ENCODE data around the gene C1QTNF5.

Gene C1QTNF5

DNA sequence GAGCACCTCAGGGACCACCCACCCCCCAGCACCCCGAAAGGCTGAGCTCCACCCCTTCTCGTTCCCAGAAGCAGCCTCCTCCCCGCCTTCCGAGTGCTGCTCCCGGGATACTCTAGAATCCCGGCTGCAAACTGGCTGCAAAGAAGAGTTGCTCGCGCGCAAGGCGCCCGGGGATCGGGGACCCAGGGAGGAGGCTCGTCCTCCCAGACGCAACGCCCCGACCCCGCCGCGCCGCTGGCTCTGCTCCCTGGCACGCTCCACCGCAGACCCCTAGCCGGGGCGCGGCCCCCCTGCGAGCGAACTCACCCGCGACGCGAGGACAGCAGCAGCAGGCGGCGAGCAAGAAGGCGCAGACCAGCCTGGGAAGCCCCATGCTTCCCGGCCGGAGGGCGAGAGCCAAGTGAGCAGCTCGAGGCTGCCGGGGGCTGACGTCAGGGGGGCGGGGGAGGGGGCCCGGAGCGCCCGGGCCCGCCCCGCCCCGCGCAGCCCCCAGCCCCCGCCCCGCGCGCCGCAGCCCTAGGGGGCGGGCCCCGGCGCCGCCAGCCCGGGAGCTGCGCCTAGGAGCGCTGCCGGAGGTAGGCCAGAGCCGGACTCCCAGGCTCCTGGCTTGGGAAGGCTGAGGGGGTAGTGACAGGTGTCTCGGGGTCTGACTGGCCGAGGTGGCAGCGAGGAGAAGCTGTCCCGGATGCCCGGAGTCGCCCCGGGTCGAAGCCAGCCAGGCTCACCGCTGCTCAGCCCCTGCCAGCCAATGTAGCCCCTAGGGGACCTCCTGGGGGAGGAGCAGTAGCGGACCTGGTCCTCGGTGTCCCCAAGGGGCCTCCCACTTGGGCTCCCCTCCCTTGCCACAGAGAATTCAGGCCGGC is 23.7 kb downstream of the C1QTNF5 start, which contains the start of gene MCAM:
Gene MCAM, minus strand, starts transcription at position 402 of the 863 bp plus-strand sequence. Its CDS starts 29 bp downstream, at position 373.
- no peak for DNase-seq

DNA sequence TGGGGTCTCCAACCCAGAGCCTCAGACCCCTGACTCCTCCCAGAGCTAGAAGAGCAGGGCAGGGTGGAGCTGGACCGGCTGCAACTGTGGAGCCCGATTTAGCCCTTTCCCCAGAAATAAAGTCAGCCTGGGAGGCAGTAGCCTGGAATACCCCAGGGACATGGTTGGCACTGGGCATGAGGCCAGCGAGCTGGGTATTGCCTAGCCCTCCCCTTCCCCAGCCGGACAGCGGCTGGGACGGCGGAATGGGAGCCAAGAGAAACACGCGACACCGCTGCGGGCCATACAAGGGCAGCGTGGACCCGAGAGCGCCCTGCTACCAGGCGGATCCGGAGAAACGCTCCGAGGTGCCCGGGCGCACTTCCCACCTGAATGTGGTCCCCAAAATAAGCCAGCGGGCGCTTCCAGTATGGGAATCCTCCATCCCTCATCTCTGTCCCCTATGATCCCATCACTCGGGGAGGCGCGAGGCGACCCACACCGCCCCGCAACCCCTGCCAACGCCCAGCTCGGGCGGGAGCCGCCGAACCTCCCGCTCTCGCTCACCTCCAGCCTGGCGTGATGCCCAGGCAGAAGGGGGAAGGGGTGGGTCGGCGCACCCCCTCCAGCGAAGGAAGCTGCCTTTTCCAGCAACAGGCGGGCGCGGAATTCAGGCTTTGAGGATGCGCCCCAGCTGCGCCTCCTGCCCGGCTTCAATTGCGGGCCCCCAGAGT is 24.5 kb downstream of the C1QTNF5 start:
- DNase-seq, result no peak

DNA sequence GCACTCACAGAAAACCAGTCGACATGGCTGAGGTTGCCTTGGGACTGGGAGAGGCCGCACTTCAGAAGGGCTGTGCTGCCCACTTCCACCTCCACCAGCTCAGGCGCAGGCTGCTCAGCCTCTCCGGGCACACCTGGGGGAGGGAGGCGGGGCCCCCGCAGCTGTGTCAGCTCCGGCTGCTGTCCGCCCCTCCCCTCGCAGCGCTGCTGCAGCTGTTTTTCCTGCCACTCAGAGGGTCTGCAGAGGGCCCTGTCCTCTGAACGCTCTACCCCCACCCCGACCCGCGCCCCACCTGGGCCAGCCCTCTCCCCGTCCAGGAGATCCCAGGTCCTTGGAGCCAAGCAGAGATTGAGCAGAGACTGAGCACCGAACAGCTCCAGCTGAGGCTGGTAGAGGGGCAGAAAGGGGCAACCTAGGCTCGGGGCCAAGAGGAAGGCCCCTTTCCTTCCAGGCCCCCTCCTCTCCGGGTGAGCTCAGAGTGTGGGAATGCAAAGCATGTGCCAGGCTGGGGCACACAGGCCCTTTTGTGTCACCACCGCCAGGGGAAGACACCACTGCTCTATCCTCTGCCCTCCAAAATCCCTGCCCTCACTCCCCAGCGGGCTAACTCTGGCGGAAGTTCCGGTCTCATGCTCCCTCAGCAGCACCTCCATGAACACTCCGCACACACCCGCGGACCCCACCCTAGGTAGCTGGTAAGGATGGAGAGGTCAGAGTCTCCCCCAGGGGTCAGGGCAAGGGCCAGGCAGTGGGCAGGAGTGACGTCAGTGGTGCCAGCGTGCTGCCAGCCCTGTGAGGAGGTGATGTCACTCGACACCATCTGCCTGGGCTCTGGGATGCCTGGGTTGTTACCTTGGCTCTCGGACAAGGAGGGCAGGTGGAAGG is 25.3 kb downstream of the C1QTNF5 start:
- DNase-seq, result peak in 3 of 5 experiments; percentile 36 to 56 (median 44)

DNA sequence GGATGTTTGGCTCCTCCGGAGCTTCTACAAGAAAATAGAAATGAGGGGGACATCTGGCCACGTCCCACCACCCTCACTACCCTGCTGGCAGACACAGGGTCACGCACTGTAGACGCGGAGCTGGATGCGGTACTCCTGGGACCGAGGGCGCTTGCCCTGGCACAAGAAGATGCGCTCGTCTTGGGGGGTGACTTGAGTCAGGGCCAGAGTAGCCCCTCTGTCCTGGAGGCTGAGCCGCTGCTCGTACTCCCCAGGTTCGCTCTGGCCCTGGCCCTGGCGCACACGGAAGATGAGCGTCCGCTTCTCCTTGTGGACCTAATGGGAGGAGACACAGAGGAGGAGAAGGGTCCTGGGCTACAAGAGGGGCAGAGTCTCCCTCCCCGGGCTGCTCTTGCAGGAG is 26.0 kb downstream of the C1QTNF5 start:
- no peak for DNase-seq

DNA sequence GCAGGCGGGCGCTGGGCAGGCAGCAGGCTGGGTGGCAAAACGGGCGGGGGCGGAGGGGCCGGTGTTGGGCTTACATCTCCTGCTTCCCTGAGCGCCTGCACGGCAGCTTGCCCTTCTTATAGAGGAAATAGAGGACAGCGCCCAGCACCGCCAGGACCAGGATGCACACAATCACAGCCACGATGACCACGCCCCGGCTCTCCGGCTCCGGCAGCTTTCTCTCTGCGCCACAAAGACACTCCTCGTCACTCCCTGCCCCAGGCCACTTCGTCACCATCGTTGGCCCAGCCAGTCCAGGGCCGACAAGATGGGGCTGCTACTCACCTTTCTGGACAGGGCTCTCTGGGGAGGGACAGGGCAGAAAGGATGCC is 30.0 kb downstream of the C1QTNF5 start:
- DNase-seq, result no peak

DNA sequence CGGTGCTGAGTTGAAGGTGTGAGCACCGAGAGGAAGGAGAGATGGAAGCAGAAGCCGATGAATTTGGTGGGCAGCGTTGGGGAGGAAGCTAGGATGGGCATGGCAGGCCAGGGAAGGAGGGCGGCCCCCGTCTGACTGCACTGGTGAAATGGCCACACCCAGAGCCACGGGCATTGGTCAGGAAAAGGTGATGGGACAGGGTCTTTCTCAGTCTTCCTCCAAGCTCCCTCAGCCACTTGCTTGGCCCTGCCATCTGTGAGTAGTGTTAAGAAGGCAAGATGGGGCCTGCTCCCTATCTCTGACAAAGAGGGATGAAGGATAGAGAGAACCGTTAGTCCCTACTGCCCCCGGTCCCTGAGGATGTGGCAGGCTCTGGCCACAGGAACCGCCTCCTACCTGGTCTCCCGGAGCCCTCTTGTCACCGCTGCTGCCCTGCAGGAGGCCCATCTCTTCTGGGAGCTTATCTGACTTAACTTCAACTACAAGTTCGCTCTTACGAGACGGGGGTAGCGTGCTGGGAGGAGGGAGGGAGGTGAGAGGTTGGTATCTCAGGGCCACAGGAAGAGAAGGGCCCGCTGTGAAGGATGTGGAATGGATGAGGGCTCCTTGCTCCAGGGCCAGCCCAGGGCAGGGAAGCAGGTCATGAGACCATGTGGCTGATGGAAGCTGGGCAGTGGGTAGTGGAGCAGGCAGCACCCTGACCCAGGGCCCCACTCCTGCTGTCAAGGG is 30.6 kb downstream of the C1QTNF5 start:
- no peak for DNase-seq

DNA sequence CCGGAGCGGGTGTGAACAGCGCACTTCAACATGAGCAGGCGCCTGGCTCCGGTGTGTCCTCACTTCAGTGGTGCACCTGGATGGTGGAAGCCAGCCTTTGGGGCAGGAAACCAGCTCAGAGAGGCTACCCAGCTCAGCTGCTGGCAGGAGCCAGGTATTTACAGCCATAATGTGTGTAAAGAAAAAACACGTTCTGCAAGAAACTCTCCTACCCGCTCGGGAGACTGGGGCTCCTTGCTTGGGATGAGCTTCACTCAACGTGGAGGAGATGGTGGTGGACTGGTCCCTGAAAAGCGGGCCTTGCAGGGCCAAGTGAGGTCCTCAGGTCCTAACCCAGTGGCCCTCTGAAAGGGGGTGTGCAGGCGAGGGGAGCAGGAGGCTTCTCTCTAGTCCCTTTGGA is 31.3 kb downstream of the C1QTNF5 start:
- no peak for DNase-seq

DNA sequence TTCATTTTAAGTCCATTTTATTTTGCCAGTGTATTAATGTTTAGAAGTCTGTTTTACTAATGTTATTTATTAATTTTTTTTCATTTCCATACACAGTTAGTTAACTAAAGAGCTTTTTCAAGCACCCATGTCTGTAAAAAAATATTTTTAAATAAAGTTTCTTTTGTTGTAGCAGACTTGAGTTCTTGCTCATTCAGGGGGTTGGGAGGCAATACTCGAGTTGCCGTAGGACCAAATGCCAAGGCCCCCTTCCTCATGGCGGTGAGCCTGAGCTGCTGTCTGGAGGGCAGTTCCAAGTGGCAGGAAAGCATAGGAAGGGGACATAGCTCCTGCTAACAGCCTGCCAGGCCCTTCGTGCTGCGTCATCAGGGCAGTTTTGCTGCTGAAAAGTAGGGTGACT is 32.7 kb downstream of the C1QTNF5 start:
- DNase-seq, result no peak

DNA sequence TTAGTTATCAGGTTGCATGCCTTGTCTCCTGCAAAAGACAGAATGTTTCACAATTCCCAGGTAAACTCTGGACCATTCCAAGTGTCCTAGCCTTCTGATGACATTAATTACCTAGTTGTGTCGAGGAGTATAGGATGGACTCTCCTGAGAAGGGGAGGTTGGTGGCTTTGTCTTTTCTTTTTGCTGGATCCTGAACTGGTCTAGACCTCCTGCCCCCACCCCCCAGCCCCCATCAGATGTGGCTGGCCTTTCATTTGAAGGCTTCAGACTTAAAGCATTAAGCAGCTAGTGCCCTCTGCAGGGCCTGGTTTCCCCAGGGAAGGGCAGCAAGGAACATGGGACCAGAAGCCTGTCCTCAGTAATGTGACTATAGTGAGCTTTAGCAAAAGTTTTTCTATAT is 33.5 kb downstream of the C1QTNF5 start:
- no peak for DNase-seq

DNA sequence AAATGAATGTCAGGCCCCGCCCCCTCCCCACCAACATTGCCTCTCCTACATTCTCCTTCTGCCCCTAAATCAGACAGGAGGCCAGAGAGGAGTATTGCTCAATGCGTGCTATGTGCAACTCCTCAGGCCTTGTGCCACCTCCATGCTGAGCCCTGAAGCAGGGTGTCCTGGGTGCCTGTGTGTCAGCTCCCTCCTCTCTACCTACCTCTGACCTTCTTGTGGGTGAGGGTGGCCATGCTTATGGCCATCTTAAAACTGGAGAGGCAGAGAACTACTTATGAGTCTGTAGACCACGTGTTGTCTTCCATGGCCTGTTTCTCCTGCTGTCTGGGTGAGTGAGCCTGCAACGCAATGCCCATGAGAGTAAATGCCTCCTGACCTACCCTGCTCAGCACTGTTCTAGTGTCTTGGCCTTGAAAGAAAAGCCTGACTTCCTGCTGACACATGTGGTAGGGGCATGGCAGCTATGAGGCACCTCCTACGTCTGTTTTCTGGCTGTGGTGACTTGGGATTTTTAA is 34.3 kb downstream of the C1QTNF5 start:
- DNase-seq, result peak in 1 of 5 experiments; percentile 34

DNA sequence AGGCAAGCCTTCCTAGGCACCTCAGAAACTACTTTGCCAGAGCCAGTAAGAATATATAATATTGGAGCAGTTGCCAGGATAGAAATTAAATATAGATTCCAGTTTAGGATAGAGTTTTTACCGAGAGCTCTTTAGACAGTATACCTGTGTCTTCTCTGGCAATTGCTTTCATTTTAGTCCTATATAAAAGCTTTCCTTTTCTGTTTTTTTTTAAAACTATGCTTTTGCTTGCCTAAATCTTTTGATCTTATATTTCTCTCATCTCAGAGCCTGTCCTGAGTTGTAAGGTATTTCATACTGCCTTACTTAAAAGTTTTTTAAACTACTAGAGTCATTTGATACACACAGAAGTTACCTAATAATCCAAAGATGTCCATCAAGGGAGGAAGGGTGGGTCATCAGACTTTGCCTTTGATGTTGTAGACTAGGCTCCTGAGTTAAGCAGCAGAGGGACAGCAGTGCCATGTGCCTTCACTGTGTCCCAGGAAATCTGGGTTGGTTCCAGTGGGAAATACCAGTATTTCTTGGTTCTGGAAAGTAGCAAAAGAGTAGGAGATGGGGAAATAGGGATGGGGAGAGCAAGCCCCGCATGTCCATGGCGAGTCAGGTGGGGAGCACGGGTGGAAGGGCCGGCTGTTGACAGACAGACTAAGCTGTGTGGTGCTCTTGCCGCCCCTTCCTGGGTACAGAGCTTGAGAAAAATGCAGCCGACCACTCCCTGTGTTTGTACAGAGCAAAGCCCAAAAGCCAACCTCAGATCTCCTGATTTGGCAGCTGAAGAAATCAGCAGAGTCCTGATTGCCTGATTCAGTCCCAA is 34.9 kb downstream of the C1QTNF5 start:
- no peak for DNase-seq

DNA sequence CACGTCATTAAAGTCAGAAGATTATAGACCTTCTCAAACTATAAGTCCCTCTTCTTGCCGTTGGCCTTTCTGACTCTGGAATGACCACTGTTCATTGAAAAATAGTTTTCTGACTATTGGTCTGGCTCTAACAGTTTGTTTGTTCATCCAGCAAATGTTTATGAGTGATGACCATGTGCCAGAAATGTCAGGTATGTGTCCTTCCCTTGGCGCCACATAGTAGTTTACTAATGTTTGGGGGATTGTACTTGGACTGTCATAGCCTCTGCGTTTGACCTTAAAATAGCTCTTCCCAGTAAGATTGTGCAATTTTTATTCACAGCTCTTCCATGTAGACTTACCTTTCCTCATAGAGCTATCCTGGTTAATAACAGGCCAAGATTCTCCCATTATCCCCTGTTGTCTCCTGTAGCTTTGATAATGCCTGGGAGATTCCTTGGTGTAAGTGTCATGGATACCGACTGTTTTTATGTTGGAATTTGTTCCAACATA is 37.4 kb downstream of the C1QTNF5 start:
- no peak for DNase-seq

DNA sequence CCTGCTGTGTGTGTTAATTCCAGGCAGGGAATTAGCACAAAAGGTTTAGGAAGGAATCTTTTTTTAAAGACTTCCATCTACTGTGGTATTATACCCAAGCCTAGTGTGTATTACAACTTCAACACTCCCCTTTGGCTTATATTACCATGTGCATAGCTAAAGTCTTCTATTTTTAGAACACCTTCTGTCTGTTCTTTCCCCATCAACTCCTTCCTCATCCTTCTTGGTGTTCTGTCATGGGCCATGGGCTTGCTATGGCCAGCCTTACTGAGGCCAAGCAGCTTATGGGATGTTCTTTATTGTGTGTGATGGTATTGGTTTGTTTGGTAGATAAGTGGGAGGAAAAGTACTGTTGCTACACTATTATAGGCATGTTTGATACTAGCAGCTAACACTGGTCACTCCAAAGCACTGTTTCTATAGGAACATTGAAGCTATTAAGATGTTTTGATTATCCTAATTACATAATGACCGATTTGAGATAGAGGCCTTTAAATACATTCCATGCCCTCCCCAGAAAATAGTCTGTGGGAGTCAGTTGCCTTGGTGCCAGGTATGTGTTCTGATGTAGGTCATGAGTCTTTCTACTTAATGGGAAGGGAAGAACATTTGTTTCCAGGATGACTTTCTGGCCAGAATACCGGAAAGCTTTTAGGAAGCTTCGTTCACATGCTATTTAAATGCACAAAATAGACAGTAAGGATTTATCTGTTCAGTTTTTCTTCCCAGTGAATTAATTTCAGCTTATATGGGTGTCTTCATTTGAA is 40.3 kb downstream of the C1QTNF5 start:
- DNase-seq, result no peak

DNA sequence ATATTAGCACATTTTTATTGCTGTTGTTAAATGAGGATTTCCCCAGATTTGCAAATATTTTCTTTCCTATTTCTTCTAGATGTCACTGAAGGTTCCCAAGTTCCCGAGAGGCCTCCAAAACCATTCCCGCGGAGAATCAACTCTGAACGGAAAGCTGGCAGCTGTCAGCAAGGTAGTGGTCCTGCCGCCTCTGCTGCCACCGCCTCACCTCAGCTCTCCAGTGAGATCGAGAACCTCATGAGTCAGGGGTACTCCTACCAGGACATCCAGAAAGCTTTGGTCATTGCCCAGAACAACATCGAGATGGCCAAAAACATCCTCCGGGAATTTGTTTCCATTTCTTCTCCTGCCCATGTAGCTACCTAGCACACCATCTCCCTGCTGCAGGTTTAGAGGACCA is 41.3 kb downstream of the C1QTNF5 start:
- DNase-seq, result no peak

DNA sequence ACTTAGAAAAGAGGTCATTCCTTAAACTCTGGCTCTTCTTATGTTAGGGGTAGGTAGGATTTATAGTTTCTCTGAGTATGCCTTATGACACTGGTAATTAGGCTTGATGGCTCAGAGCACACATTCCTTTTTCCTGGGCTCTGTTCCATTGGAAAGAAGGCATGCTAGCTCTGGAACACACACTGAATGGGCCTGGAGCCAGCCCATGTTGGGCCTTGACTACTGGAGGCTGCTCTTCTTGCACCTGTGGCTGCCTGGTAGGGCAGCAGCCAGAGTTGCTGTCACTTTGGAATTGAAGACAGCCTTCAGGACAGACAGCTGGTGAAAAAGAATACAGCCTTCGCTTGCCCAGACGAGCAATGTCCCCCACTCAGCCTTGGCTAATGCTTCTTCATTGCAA is 42.0 kb downstream of the C1QTNF5 start:
- DNase-seq, result no peak

DNA sequence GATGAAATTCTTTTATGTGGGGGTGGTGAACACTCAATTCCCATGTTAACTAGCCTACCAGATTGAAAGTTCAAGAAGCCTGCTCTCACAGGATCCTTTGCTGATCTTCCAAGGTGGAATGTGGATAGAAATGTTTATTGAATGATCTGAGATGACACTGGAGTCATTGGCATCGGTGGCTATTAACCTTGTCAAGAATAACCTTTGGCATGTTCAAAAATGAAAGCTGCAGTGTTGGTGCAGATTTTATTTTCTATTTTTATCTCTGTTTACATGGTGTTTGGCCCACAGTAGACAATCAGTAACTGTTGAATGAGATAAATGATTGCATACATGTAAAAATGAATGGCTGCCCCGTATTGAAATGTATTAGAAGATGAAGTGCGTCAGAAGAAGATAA is 42.7 kb downstream of the C1QTNF5 start:
- no peak for DNase-seq

DNA sequence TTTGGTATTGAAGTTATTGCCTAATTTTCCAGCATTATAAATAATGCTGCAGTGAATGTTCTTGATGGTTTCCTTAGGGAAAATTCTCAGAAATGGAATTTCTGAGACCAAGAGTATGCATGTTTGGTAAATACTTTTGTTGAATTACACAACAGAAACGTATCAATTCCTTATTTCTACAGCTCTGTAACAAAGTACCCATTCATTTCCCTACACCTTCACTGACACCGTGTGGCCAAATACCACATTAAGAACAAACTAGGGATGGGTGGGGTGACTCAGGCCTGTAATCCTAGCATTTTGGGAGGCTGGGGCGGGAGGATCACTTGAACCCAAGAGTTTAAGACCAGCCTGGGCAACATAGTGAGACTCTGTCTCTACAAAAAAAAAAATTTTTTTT is 45.5 kb downstream of the C1QTNF5 start:
- DNase-seq, result peak in 1 of 5 experiments; percentile 25

DNA sequence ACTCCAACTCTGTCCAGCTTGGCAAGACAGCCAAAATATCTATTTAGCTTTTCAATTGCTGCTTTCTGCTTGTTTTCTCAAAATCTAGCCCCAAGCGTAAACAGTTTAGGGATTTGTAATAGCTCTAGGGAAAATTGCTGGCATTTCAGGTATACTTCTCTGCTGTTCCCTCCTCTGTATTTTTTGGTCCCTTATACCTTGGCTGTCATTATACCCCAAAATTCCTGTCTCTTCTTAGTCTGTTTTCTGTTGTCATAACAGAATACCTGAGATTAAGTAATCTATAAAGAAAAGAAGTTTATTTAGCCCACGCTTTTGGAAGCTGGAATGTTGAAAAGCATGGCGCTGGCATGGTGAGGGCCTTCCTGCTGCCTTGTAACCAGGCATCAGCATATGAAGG is 47.2 kb downstream of the C1QTNF5 start:
- no peak for DNase-seq

DNA sequence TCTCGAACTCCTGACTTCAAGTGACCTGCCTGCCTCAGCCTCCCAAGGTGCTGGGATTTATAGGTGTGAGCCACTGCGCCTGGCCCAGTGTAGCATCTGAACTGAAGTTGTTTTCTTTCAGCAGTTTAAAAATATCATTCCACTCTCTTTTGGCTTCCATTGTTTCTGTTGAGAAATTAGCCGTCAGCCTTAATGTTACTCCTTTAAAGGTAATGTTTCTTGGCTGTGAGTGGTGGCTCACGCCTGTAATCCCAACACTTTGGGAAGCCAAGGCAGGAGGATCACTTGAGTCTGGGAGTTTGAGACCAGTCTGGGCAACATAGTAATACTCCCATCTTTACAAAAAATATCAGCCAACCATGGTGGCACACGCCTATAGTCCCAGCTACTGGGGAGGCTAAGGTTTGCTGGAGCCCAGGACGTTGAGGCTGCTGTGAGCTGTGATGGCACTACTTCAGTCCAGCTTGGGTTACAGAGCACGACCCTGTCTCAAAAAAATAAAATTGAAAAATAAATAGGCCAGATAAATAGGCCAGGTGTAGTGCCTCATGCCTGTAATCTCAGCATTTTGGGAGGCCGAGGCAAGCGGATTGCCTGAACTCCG is 49.7 kb downstream of the C1QTNF5 start:
- no peak for DNase-seq
